ENCODE results near the gene CYP1A2. TPM values are rescaled to one million over a fixed set of nuclear protein-coding genes. Genes with fewer than 3 reads are reported as not detected.

Gene CYP1A2
- total and polyA plus RNA-seq, 9 of the 15 experiments (the other 6 are each of a cell fraction or from before 2014, with no cell fraction given), result not detected

GRCh38 chr15:74768771-74769342 is 20.2 kb downstream of the CYP1A2 start:
- no peaks in the 10 kb centered on the region for H3K9me1 ChIP-seq (ENCODE audit: control insufficient read depth, insufficient read depth, low read length)
- no peaks in the 10 kb centered on the region; the same call in 1 of the 2 replicates for H4K20me1 ChIP-seq (replicated peaks; ENCODE audit: control insufficient read depth, insufficient read depth, low read length)
- peaks cover 4 to 27% of the 10 kb centered on the region in 2 experiments; a peak in 3 of 5 replicates for H3K27me3 ChIP-seq (ENCODE audit: control insufficient read depth in 2 of 2, insufficient read depth in 2 of 2, low read length in 2 of 2)
- POLR2A ChIA-PET, result interaction anchor here (0.6 to 2.2 kb wide), 13 partner anchors 8 to 269 kb away, joined by 3 to 7 read pairs (median 3); partner anchors contain the start of gene RPP25
- no peak overlapping the region for H3K4me2 ChIP-seq (ENCODE audit: insufficient read depth, low read length)
- FAIRE-seq (peak; percentile 88), ATAC-seq (peak; percentile 75), DNase-seq (ENCODE audit: extremely low read depth in 1 of 4, low spot score in 3 of 4) (peak; percentile 72 to 80 (median 75))
- in situ Hi-C loops (cut with MboI) (loop anchor here (5.0 kb wide), 2 partner anchors 132 to 392 kb away; no protein-coding TSS in a partner anchor), intact Hi-C loops (cut with micrococcal nuclease) (loop anchor here (1.0 to 2.0 kb wide), 2 partner anchors 134 to 394 kb away; no protein-coding TSS in a partner anchor)
- H3K27ac ChIP-seq (ENCODE audit: extremely low read depth, low read depth, low read length), result no peak overlapping the region
- no peak overlapping the region for H3K4me3 ChIP-seq
- CTCF ChIA-PET (ENCODE audit: low intra/inter-chr PET ratio), result interaction anchor here (0.6 to 6.1 kb wide), 9 partner anchors 125 to 395 kb away, joined by 3 to 51 read pairs (median 3); no protein-coding TSS in a partner anchor
- WGBS (ENCODE audit: insufficient coverage, low coverage, missing lambda C conversion rate), result 0% methylated on average over 9 of the region's 9 CpGs
- BruUV-seq (replicated peaks), result no TSS peak
- no peaks in the 10 kb centered on the region for H3K36me3 ChIP-seq (ENCODE audit: control insufficient read depth, insufficient read depth, low read length)
- H3K4me1 ChIP-seq (replicated peaks in 1 of 2; ENCODE audit: control insufficient read depth in 2 of 2, insufficient read depth in 2 of 2, low read length in 2 of 2), result peaks cover 0 to 12% of the 10 kb centered on the region in 2 experiments; a peak in 1 of 5 replicates
- H3K79me2 ChIP-seq (ENCODE audit: control insufficient read depth, insufficient read depth, low read length), result no peaks in the 10 kb centered on the region
- H3K9me3 ChIP-seq (replicated peaks; ENCODE audit: control insufficient read depth, insufficient read depth, low read depth, low read length), result no peaks in the 10 kb centered on the region
- H2AFZ ChIP-seq (ENCODE audit: low read depth, low read length), result peak overlapping the region; percentile 22; the same call in 1 of the 2 replicates
- no peak overlapping the region for H3K9ac ChIP-seq (ENCODE audit: insufficient read depth in 1 of 2, low read depth in 2 of 2, low read length in 2 of 2)
- peak; percentile 88 for TF ChIP-seq SMC3 (conservative IDR thresholded peaks at IDR 0.05; ENCODE audit: insufficient read depth, low read depth, low read length)
- peak; percentile 91 for TF ChIP-seq STAG1 (CRISPR knock-in tag; IDR thresholded peaks at IDR 0.05; ENCODE audit: borderline replicate concordance)
- no peak for TF ChIP-seq MED1 (CRISPR knock-in tag; IDR thresholded peaks at IDR 0.05; ENCODE audit: borderline replicate concordance)
- no peak for TF ChIP-seq ETS2 (tag; IDR thresholded peaks at IDR 0.05; ENCODE audit: borderline replicate concordance, poor library complexity, severe bottlenecking)
- peak; percentile 84 to 85 (median 84) for TF ChIP-seq CTCF (IDR thresholded peaks at IDR 0.05 in 2 of 3, conservative IDR thresholded peaks at IDR 0.05 in 1 of 3; ENCODE audit: insufficient read depth in 2 of 3, low read depth in 1 of 3, low read length in 3 of 3)
- TF ChIP-seq RAD21 (CRISPR knock-in tag; conservative IDR thresholded peaks at IDR 0.05 in 1 of 2, IDR thresholded peaks at IDR 0.05 in 1 of 2), result peak; percentile 73 to 92
- no peak for TF ChIP-seq ATF1 (CRISPR knock-in tag; IDR thresholded peaks at IDR 0.05)
- peak; percentile 70 for TF ChIP-seq ATF1 (tag; IDR thresholded peaks at IDR 0.05)
- TF ChIP-seq CREB1 (IDR thresholded peaks at IDR 0.05), result no peak
- peak; percentile 28; the same call in 1 of the 2 replicates for TF ChIP-seq CREB1 (CRISPR knock-in tag; IDR thresholded peaks at IDR 0.05)
- TF ChIP-seq CREM (IDR thresholded peaks at IDR 0.05; ENCODE audit: low read depth), result peak; percentile 63
- TF ChIP-seq CC2D1A (IDR thresholded peaks at IDR 0.05), result peak; percentile 61; the same call in 1 of the 2 replicates
- TF ChIP-seq MCM5 (IDR thresholded peaks at IDR 0.05; ENCODE audit: low read depth), result no peak

Measured in K562 (cell line).